PC-3 (cell line): ENCODE data around the gene PBRM1.

Experiments used
- EZH2 ChIP-seq: fragments of 300-600 bp; sonication (generic); IDR thresholded peaks from one replicate; pipeline ENCODE4 v1.6.1; 2017; ENCODE audit warnings: antibody characterized with exemption, mild to moderate bottlenecking, low read length; ENCODE audit not compliant: unreplicated experiment
- TF ChIP-seq, protein P1 (sequence below): fragments of 300-600 bp; sonication (generic); conservative IDR thresholded peaks from 2 replicates; pipeline ENCODE4 v1.5.1; 2017; ENCODE audit warnings: antibody characterized with exemption, low read depth, mild to moderate bottlenecking, low read length

DNA sequence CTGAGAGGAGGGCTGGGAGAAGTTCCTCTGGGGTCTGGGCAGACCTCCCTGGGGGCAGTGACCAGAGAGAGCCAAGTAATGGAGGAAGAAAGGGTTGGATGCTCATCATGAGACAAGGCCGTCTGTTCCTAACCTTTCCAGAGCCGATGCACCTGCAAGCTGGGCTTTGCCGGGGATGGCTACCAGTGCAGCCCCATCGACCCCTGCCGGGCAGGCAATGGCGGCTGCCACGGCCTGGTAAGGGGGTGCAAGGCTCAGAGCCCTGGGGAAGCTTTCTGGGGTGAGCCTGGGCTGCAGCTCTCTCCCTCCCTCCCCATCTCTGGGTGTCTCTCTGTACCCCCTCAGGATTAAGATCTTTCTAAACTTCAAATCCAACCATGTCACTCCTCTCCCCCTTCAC is 174.2 kb downstream of the PBRM1 start:
- TF ChIP-seq, protein P1, sequence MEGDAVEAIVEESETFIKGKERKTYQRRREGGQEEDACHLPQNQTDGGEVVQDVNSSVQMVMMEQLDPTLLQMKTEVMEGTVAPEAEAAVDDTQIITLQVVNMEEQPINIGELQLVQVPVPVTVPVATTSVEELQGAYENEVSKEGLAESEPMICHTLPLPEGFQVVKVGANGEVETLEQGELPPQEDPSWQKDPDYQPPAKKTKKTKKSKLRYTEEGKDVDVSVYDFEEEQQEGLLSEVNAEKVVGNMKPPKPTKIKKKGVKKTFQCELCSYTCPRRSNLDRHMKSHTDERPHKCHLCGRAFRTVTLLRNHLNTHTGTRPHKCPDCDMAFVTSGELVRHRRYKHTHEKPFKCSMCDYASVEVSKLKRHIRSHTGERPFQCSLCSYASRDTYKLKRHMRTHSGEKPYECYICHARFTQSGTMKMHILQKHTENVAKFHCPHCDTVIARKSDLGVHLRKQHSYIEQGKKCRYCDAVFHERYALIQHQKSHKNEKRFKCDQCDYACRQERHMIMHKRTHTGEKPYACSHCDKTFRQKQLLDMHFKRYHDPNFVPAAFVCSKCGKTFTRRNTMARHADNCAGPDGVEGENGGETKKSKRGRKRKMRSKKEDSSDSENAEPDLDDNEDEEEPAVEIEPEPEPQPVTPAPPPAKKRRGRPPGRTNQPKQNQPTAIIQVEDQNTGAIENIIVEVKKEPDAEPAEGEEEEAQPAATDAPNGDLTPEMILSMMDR, result no peak
- TF ChIP-seq EZH2, result no peak
